Testis (tissue), 2 donors: ENCODE results near the gene PLXDC2.

Experiments used
- CTCF ChIP-seq, 3 experiments: fragments of 450-650 bp in 2 of 3; fragments of 200-600 bp in 1 of 3; sonication (generic) in 1 of 3; IDR thresholded peaks; one replicate each; pipeline ENCODE4 v1.5.1; 2016 to 2019; ENCODE audit warnings: antibody characterized with exemption in 3 of 3, mild to moderate bottlenecking in 2 of 3, moderate library complexity in 1 of 3
- POLR2A ChIP-seq: fragments of 450-650 bp; IDR thresholded peaks from one replicate; pipeline ENCODE4 v1.6.1; 2017; ENCODE audit warnings: antibody characterized with exemption, mild to moderate bottlenecking, moderate library complexity

DNA sequence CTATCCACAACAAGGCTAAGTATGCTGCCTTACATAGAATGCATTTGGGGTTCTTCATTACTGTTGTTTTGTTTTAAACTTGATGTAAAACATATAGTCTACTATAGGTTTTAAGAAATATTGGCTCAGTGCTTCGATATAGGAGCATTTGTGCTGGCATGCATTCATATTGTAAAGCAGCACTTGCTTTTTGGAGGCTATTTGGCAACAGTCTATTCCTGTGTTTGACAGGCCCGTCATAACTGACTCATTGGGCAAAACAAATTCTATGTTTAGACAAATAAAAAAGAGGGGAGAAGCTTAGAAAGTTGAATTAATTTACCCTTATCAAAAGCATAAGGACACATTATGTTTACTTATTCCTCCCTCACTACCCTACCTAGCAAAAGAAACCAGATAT is 38.4 kb upstream of the PLXDC2 start:
- no peak for TF ChIP-seq CTCF (IDR thresholded peaks at IDR 0.05)
- TF ChIP-seq POLR2A = no peak
